HG03175 (cell line): ENCODE results near the gene VAV2.

Source experiments
- ATAC-seq: cut with Tn5 transposase; IDR thresholded peaks from one replicate; pipeline ENCODE4 v1.9.1; 2021; ENCODE audit warnings: mild to moderate bottlenecking, moderate library complexity; ENCODE audit not compliant: unreplicated experiment

VAV2 gene

GRCh38 chr9:133991964-133992779 lies at the start of gene VAV2:
Gene VAV2 (minus strand): TSS chr9:133992324. CDS start chr9:133992278, 46 bp downstream.
- peak; percentile 46 for ATAC-seq

DNA sequence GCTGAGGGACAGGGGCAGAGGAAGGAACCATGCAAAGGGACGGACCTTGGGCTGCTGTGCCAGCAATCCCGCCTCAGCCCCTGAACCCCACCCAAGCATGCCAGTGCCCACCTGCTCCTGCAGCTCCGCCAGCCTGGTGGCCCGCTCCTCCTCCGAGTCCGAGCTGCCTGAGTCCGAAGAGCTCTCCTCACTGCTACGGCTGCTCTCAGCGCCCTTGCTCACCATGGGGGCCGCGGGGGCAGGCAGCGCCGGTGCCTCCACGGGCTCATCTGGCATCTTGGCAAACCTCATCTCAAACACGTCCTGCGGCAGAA lies 49.5 kb upstream of the VAV2 start:
- no peak for ATAC-seq

GRCh38 chr9:134040781-134041648 lies 48.9 kb upstream of the VAV2 start:
- ATAC-seq = no peak

- ATAC-seq = no peak
These were observed 48.0 kb upstream of the VAV2 start for GRCh38 chr9:134040176-134040565.

DNA sequence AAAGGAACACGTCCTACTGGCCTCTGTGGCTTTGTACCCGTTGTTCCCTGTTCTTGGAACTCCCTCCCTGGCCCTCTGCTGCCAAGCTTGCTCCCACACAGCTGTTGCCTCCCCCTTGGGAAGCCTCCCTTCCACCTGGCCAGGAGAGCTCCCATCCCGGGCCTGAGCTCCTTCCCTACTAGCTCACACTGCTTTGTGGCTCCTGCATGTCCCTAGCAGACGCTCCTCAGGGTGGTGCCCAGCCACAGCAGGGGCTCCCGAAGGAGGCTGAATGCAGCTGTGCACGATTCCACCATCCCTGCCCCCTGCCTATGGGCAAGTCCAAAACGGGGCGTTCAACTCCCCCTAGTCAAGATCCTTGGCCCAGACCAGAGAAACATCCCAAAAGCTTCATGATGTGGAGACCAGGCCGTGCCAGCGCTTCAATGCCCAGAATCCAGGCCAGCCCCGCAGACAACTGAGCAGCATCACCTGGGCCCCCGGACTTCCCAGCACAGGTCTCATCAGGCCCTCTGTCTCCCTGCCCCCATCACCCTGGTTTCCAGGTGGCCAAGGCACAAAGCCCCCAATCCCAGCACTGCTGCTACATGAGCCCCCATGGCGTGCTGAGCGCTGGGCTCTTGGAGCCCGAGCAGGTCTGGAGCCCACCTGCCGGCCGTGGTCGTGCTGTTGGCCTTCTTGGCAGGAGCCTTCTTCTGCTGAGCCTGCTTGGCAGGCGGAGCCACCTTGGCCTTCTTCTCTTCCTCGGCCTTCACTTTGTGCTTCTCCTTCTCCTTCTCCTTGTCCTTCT lies 47.5 kb upstream of the VAV2 start:
- no peak for ATAC-seq

DNA sequence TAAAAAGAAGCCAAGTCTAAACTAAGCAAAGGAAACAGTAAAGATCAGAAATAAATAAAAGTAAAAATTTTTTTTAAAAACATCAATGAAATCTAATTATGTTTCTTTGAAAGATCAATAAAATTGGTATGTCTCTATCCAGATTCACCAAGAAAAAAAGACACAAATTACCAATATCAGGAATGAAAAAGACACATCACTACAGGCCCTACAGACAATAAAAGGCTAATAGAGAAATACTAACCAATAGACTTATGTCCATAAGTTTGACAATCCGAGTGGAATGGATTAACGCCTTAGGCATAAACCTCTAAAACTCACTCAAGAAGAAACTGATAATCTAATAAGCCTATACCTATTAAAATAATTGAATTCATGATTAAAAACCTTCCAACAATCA lies 45.5 kb upstream of the VAV2 start:
- no peak for ATAC-seq

- no peak for ATAC-seq
These were observed 44.0 kb upstream of the VAV2 start for GRCh38 chr9:134036130-134036529.

GRCh38 chr9:134035041-134036039 lies 43.2 kb upstream of the VAV2 start:
- ATAC-seq = no peak

- no peak for ATAC-seq
These were observed 42.3 kb upstream of the VAV2 start for GRCh38 chr9:134034215-134035040.

- ATAC-seq = no peak
These were observed 41.5 kb upstream of the VAV2 start for GRCh38 chr9:134033516-134034214.

DNA sequence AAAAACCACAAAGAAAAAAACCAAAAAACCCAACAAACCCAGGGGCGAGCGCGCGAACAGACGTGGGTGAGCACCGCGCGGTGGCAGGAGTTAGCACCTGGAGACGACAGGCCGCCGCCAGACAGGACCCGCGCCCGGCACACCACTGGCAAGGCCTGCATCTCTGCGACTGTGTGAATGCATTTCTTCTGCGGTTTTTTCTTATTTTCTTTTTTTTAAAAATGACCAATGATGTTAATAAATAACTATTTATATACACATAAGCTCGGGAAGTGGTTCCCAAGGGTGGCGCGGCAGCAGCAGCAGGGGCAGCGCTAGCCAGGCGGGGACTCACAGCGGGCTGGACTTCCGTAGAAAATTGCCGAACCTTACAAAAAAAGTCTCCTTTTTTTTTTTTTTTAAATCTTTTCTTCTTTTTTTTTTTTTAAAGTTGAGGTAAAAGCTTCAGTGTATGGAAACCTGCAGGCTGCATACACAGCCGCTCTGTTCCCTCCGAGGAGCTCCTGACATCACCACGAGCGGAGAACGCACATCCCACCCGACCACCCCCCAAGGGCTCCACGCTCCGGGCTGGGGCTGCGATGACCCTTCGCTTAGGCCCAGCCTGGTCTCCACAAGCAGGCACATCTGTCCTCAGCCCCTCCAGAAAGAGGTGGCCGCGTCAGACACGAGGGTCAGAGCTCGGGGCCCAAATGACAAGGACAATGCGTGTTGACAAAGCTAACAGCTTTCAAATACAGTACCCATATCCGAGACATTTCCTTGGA lies 40.5 kb upstream of the VAV2 start:
- no peak for ATAC-seq

DNA sequence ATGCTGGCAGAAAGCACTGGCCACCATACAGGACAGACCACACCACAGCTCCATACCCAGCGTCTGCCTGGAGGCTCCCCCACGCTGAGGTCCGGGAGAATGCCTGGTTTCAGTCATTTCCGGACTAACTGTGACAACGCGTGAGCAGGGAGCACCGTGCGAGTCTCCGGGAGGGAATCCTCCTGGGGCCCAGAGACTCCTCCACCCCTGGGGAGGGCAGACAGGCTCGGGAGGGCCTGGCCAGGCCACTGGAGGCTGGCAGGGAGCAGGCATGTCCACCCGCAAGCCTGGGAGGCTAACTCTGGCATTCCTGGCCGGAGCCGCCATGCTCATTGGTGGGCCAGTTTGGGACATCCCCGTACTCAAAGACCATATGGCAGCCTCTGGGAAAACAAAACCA lies 39.7 kb upstream of the VAV2 start:
- ATAC-seq = no peak

- ATAC-seq = no peak
These were observed 38.8 kb upstream of the VAV2 start for GRCh38 chr9:134030821-134031470.

DNA sequence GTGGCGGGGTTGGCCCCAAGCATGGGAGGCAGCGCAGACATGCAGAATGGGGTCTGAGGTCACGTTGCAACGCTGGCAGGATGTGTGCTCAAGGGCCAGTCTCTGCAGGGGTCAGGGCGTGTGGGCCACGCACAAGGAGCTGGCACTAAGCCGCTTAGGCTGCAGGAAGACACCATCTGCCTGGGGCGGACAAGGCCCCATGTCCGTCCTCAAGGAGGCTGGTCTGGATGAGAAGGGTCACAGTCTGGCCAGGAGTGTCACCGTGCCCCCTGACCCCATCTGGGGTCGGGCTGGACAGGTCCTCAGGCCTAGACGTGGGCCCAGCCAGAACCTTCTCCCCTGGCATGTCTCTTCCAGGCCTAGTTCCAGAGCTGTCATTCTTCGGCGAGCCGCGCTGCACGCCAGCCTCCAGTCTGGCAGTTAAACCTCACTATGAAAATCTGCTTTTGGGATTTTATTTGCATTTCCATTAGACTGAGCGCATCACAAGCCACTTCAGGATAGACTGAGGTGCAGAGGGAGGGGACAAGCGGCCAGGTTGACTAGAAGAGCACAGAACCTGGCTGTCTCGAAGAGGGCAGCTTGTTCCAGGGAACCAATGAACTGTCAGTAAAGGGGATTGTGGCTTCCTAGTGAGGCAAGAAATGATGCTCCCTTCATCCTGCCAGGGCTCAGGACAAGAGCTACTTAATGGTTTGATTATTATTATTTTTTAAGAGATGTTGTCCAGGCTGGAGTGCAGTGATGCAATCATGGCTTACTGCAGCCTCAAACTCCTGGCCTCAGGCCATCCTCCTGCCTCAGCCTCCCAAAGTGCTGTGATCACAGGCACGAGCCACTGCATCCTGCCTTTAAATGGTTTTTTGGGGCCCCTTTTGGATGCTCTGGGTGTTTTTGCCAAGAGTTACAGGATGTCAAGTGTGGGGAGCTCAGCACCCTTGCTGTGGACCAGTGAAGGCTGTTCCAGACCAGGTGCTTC lies 37.4 kb upstream of the VAV2 start:
- no peak for ATAC-seq

DNA sequence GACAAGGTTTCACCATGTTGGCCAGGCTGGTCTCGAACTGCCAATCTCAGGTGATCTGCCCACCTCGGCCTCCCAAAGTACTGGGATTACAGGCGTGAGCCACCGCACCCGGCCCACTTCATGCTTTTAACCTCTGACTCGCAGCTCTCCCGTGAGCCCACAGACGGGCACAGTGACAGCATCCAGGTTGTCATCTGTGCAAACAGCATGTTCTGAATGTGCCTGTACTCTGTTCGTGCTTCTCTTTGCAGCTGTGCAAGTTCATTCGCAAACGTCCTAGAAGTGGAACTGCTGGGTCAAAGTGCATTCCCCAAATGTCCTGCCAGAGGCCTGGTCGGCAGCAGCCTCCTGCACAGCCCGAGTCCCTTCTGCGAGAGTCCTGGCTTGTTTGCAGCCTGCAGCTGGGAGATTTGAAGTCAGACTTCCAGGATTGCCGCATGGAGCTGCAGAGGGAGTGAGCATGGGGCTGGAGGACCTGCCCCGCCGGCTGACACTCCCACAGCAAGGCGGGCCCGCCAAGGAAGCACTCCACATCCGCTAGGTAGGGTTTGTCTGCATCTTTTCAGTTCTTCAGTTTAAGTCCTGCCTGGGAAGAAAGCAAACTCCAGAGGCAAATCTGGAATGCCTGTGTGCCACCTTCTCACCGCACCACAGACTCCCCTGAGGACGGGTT lies 36.6 kb upstream of the VAV2 start:
- ATAC-seq = no peak

GRCh38 chr9:134028076-134028475 lies 36.0 kb upstream of the VAV2 start:
- no peak for ATAC-seq
